ENCODE measurements around the gene RNF145. TPM values are rescaled to one million over a fixed set of nuclear protein-coding genes. Genes with fewer than 3 reads are reported as not detected.

Gene RNF145
- total RNA-seq, 4 donors from 2014 or later = 20.2 to 78.2 (median 73.6) TPM

GRCh38 chr5:159130871-159131270 lies 78.5 kb downstream of the RNF145 start:
- intact Hi-C loops (cut with DNase I; ENCODE audit: low total_unique reads) = no loop called here
- H3K4me1 ChIP-seq = no peaks in the 10 kb centered on the region
- DNase-seq = no peak
- no peak overlapping the region for H3K27ac ChIP-seq
- no peaks in the 10 kb centered on the region for H3K9me3 ChIP-seq
- no peak overlapping the region for H3K4me3 ChIP-seq
- no peaks in the 10 kb centered on the region for H3K27me3 ChIP-seq
- H3K36me3 ChIP-seq = no peaks in the 10 kb centered on the region
- TF ChIP-seq, protein P1, sequence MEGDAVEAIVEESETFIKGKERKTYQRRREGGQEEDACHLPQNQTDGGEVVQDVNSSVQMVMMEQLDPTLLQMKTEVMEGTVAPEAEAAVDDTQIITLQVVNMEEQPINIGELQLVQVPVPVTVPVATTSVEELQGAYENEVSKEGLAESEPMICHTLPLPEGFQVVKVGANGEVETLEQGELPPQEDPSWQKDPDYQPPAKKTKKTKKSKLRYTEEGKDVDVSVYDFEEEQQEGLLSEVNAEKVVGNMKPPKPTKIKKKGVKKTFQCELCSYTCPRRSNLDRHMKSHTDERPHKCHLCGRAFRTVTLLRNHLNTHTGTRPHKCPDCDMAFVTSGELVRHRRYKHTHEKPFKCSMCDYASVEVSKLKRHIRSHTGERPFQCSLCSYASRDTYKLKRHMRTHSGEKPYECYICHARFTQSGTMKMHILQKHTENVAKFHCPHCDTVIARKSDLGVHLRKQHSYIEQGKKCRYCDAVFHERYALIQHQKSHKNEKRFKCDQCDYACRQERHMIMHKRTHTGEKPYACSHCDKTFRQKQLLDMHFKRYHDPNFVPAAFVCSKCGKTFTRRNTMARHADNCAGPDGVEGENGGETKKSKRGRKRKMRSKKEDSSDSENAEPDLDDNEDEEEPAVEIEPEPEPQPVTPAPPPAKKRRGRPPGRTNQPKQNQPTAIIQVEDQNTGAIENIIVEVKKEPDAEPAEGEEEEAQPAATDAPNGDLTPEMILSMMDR (IDR thresholded peaks at IDR 0.05) = no peak
- TF ChIP-seq POLR2A (IDR thresholded peaks at IDR 0.05) = no peak

DNA sequence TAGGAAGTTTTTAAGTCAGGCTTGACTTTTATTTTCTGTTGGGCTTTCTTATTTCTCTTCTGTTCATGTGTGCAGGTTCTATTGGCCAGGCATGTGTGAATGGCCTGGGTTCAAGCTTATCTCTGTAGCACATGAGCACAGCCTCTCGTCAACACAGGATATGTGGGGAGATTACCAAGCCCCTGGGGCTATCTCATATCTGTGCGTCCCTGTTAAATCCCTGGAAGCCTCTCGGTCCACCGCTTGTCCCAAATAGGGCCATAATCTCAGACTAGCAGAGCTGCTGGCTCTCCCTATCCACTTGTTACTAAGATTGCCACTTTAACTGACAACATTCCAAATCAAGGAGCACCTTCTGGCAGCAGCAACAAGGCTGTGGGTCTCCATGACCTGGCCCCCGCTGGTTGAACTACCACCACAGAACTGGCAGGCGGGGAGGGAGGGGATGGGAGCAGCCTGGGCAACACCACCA lies 81.2 kb downstream of the RNF145 start:
- no peak for TF ChIP-seq POLR2A (IDR thresholded peaks at IDR 0.05)
- TF ChIP-seq, protein P1 (IDR thresholded peaks at IDR 0.05) = no peak
- intact Hi-C loops (cut with DNase I; ENCODE audit: low total_unique reads) = no loop called here
- no peaks in the 10 kb centered on the region for H3K27me3 ChIP-seq
- no peaks in the 10 kb centered on the region for H3K9me3 ChIP-seq
- DNase-seq = no peak
- H3K36me3 ChIP-seq = no peaks in the 10 kb centered on the region
- H3K27ac ChIP-seq = no peak overlapping the region
- no peaks in the 10 kb centered on the region for H3K4me1 ChIP-seq
- H3K4me3 ChIP-seq = no peak overlapping the region

- H3K27ac ChIP-seq = no peak overlapping the region
- no peak for DNase-seq
- H3K9me3 ChIP-seq = no peaks in the 10 kb centered on the region
- no peak overlapping the region for H3K4me3 ChIP-seq
- H3K36me3 ChIP-seq = no peaks in the 10 kb centered on the region
- TF ChIP-seq POLR2A (IDR thresholded peaks at IDR 0.05) = no peak
- TF ChIP-seq, protein P1 (IDR thresholded peaks at IDR 0.05) = no peak
- H3K27me3 ChIP-seq = no peaks in the 10 kb centered on the region
- no peaks in the 10 kb centered on the region for H3K4me1 ChIP-seq
- intact Hi-C loops (cut with DNase I; ENCODE audit: low total_unique reads) = no loop called here
These were observed 85.7 kb downstream of the RNF145 start for GRCh38 chr5:159123700-159124099.

- Histone ChIP-seq H3K36me3 (no peaks in the 10 kb centered on the region), H3K27me3 (no peaks in the 10 kb centered on the region), H3K4me1 (no peaks in the 10 kb centered on the region), H3K9me3 (no peaks in the 10 kb centered on the region), H3K4me3 (no peak overlapping the region), H3K27ac (no peak overlapping the region)
- no peak for DNase-seq
- TF ChIP-seq POLR2A (IDR thresholded peaks at IDR 0.05) = no peak
- TF ChIP-seq, protein P1 (IDR thresholded peaks at IDR 0.05) = no peak
- intact Hi-C loops (cut with DNase I; ENCODE audit: low total_unique reads) = no loop called here
These were observed 86.2 kb downstream of the RNF145 start for GRCh38 chr5:159123189-159123588.

DNA sequence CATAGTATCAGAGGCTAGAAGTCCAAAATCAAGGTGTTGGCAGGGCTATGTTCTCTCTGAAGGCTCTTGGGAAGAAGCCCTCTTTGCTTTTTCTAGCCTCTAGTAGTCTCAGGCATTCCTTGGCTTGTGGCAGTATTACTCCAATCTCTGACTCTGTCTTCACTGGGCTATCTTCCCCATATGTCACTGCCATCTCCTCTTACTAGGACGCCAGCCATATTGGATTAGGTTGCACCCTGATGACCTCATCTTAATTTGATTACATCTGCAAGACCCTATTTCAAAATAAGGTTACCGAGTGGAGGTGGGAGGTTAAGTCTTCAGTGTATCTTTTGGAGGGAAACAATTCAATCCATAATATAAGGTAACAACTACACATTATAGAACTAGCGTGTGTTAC lies 88.3 kb downstream of the RNF145 start:
- intact Hi-C loops (cut with DNase I; ENCODE audit: low total_unique reads) = no loop called here

More for the DNA sequence above, 88.3 kb downstream of the RNF145 start:
- TF ChIP-seq, protein P1 (IDR thresholded peaks at IDR 0.05) = no peak
- no peak for TF ChIP-seq POLR2A (IDR thresholded peaks at IDR 0.05)
- Histone ChIP-seq H3K27ac (no peak overlapping the region), H3K36me3 (no peaks in the 10 kb centered on the region), H3K4me1 (no peaks in the 10 kb centered on the region), H3K4me3 (no peak overlapping the region), H3K27me3 (no peaks in the 10 kb centered on the region), H3K9me3 (no peaks in the 10 kb centered on the region)
- no peak for DNase-seq

Data from uterus (tissue), 4 donors.